ENCODE data around the gene POF1B. TPM values are rescaled to one million over a fixed set of nuclear protein-coding genes. Genes with fewer than 3 reads are reported as not detected.
A peak's percentile ranks its signal among the peaks of the same experiment; 100 is the strongest.
"Not testable (repeated sequence)": the region's sequence is repeated elsewhere in the genome, so short reads cannot be mapped to it uniquely, and the experiment has no call there.

POF1B gene
- total RNA-seq, 1 donor from 2014 or later: 18.7 TPM

DNA sequence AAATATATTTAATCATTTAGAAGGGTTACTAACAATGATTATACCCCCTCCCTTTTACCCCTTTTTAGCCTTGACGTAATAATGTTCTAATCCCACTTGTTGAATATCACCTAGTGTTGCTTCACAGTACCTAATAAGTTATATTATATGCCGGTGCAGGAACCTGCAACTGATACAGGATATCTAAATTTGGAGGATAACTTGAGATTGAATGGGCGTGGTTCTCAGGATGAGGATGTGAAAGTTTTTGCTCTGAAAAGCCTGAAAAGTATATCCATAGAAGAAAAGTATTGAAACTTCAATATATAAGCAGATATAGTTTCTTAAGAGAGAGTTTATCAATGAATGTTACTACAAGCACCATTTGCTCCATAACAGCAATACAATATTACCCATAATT lies 75.9 kb downstream of the POF1B start:
- DNase-seq (ENCODE audit: extremely low spot score in 2 of 2): no peak
- no peaks in the 10 kb centered on the region for H3K36me3 ChIP-seq
- no peaks in the 10 kb centered on the region for H3K27me3 ChIP-seq
- H3K9me3 ChIP-seq: no peaks in the 10 kb centered on the region
- H3K4me3 ChIP-seq: no peak overlapping the region
- TF ChIP-seq POLR2A (IDR thresholded peaks at IDR 0.05) (no peak), CTCF (IDR thresholded peaks at IDR 0.05) (no peak), POLR2AphosphoS5 (IDR thresholded peaks at IDR 0.05; ENCODE audit: insufficient read depth in 1 of 2, low read depth in 1 of 2) (no peak)
- H3K27ac ChIP-seq: no peak overlapping the region
- intact Hi-C loops (cut with DNase I): no loop called here
- H3K4me1 ChIP-seq: no peaks in the 10 kb centered on the region

DNA sequence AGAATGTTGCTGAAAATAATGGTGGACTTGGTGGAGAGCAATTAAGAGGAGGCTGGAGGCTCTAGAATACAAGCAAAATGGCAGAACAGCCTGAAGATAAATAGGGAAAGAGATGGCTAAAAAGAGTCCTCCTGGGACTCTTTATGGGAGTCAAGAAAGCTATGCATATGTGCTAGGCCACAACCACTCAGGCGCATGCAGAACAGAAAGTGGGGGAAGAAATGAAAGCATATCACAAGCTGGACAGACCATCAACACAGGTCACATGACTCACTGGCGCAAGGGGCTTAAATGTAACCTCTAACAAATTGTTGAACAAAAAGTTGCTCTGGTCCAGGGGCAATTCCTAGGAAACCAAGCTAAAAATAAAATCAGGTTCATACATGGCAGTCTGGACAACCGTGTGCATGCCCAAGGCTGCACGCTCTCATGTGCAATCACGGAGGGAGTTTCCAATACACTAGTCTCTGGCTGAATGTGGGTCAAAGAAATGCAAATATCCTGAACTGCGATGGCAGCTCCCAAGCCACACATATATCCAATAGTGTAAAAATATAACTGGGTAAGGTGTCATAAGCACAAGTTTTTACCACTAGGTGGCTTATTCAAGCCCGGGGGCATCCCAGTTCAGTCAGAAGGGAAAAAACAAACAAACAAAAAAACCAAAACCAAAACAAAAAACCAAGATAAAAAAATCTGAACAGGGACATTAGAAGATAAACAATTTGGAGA lies 90.3 kb downstream of the POF1B start:
- H3K27ac ChIP-seq: no peak overlapping the region
- intact Hi-C loops (cut with DNase I): no loop called here
- TF ChIP-seq POLR2A (IDR thresholded peaks at IDR 0.05): no peak
- TF ChIP-seq POLR2AphosphoS5 (IDR thresholded peaks at IDR 0.05; ENCODE audit: insufficient read depth in 1 of 2, low read depth in 1 of 2): no peak
- no peak for TF ChIP-seq CTCF (IDR thresholded peaks at IDR 0.05)
- no peak for DNase-seq (ENCODE audit: extremely low spot score in 2 of 2)
- H3K4me1 ChIP-seq: no peaks in the 10 kb centered on the region
- no peaks in the 10 kb centered on the region for H3K27me3 ChIP-seq
- H3K9me3 ChIP-seq: peaks cover 5% of the 10 kb centered on the region
- no peaks in the 10 kb centered on the region for H3K36me3 ChIP-seq
- H3K4me3 ChIP-seq: no peak overlapping the region

DNA sequence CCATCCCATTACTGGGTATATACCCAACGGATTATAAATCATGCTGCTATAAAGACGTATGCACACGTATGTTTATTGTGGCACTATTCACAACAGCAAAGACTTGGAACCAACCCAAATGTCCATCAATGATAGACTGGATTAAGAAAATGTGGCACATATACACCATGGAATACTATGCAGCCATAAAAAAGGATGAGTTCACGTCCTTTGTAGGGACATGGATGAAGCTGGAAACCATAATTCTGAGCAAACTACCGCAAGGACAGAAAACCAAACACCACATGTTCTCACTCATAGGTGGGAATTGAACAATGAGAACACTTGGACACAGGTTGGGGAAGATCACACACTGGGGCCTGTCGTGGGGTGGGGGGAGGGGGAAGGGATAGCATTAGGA lies 94.2 kb downstream of the POF1B start:
- H3K27ac ChIP-seq; H3K4me1 ChIP-seq; intact Hi-C loops (cut with DNase I); H3K36me3 ChIP-seq; H3K9me3 ChIP-seq; H3K27me3 ChIP-seq; DNase-seq (ENCODE audit: extremely low spot score in 2 of 2); H3K4me3 ChIP-seq: not testable (repeated sequence)

GRCh38 chrX:85244450-85245211 lies 134.8 kb downstream of the POF1B start:
- no peaks in the 10 kb centered on the region for H3K9me3 ChIP-seq

More at GRCh38 chrX:85244450-85245211, 134.8 kb downstream of the POF1B start:
- Histone ChIP-seq H3K4me3 (peak overlapping the region; percentile 53 to 54), H3K4me1 (no peaks in the 10 kb centered on the region), H3K27me3 (no peaks in the 10 kb centered on the region), H3K27ac (peak overlapping the region; percentile 17), H3K36me3 (no peaks in the 10 kb centered on the region)
- DNase-seq (ENCODE audit: extremely low spot score in 2 of 2): no peak
- no peak for TF ChIP-seq CTCF (IDR thresholded peaks at IDR 0.05)
- no peak for TF ChIP-seq POLR2AphosphoS5 (IDR thresholded peaks at IDR 0.05; ENCODE audit: insufficient read depth in 1 of 2, low read depth in 1 of 2)
- TF ChIP-seq POLR2A (IDR thresholded peaks at IDR 0.05): no peak
- intact Hi-C loops (cut with DNase I): no loop called here
